ENCODE measurements around the gene JAZF1. TPM values are rescaled to one million over a fixed set of nuclear protein-coding genes. Genes with fewer than 3 reads are reported as not detected.

Gene JAZF1
- total RNA-seq, 1 experiment from 2014 or later = 9.1 TPM

DNA sequence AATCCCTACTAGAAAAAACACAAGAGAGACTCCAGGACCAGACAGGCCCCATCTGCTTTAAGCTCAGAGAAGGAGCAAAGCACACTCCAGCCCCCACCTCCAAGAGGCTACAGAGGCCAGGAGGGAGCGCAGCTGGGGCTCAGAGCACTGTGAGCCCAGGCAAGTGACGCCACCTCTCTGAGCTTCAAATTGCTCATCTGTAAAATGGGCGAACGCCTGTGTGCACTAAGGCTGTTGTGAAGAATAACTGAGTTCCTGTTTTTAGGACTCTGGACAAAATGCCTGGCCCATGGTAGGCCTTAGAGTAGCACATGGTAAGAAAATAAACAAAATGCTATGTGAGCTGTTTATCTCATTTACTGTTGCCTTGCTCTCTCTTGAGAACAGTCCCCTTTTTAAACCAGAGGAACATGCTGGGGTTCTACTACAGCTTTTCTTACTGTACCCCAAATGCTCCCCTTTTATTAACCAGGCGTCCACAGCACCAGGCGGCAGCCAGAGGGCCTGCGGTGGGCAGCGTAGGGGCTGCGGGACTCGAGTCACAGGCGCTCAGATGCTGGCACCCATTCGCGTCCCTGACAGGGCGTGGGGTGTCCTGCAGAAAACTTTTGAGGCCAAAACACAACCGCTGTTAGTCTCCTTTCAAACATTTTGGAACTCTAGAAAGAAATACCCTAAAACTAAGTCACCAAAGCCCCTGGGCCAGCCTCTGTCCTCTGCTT, 336.9 kb downstream of the JAZF1 start:
- Histone ChIP-seq H4K91ac (ENCODE audit: insufficient read length, low read depth, low read length) (no peak overlapping the region), H3K9ac (ENCODE audit: extremely low read depth, insufficient read length, low read length) (no peak overlapping the region), H3K27me3 (ENCODE audit: insufficient read depth, low read length) (no peaks in the 10 kb centered on the region), H3K27ac (ENCODE audit: insufficient read length, low read depth, low read length) (no peak overlapping the region), H3K23me2 (ENCODE audit: insufficient read length, low read depth, low read length, poor library complexity, severe bottlenecking) (no peaks in the 10 kb centered on the region), H2BK120ac (ENCODE audit: low read depth, low read length, poor library complexity, severe bottlenecking) (no peak overlapping the region), H4K8ac (replicated peaks; ENCODE audit: insufficient read length, low read depth, low read length) (no peak overlapping the region), H2BK20ac (ENCODE audit: low read depth, low read length, poor library complexity, severe bottlenecking) (no peak overlapping the region), H2BK5ac (ENCODE audit: insufficient read length, low read length) (no peak overlapping the region), H3K79me2 (ENCODE audit: insufficient read depth, low read length) (no peaks in the 10 kb centered on the region), H3K4me2 (ENCODE audit: insufficient read depth, insufficient read length, low read length) (no peak overlapping the region), H3K4me1 (ENCODE audit: insufficient read depth, low read length) (no peaks in the 10 kb centered on the region; the same call in 1 of the 2 replicates), H3K79me1 (ENCODE audit: insufficient read depth, low read depth, low read length, poor library complexity, severe bottlenecking) (no peaks in the 10 kb centered on the region), H2AFZ (ENCODE audit: low read length) (no peak overlapping the region), H2AK5ac (ENCODE audit: insufficient read length, low read length) (no peak overlapping the region), H3K14ac (ENCODE audit: insufficient read depth, low read length) (no peak overlapping the region; the same call in 1 of the 2 replicates), H4K5ac (ENCODE audit: insufficient read length, low read depth, low read length) (no peak overlapping the region), H2BK15ac (ENCODE audit: low read depth, low read length) (no peak overlapping the region), H3K23ac (ENCODE audit: insufficient read length, low read depth, low read length) (no peak overlapping the region), H3K56ac (ENCODE audit: insufficient read length, low read depth, low read length) (no peak overlapping the region), H3K18ac (ENCODE audit: insufficient read length, low read depth, low read length) (no peak overlapping the region), H2BK12ac (ENCODE audit: insufficient read length, low read depth, low read length) (no peak overlapping the region), H4K20me1 (ENCODE audit: control insufficient read depth, insufficient read depth, insufficient read length) (no peaks in the 10 kb centered on the region), H3K4ac (ENCODE audit: low read depth, low read length) (no peak overlapping the region), H3K9me3 (ENCODE audit: control insufficient read depth, low read depth, low read length) (no peaks in the 10 kb centered on the region), H3T11ph (ENCODE audit: low read length) (no peak overlapping the region)
- TF ChIP-seq, protein P1, sequence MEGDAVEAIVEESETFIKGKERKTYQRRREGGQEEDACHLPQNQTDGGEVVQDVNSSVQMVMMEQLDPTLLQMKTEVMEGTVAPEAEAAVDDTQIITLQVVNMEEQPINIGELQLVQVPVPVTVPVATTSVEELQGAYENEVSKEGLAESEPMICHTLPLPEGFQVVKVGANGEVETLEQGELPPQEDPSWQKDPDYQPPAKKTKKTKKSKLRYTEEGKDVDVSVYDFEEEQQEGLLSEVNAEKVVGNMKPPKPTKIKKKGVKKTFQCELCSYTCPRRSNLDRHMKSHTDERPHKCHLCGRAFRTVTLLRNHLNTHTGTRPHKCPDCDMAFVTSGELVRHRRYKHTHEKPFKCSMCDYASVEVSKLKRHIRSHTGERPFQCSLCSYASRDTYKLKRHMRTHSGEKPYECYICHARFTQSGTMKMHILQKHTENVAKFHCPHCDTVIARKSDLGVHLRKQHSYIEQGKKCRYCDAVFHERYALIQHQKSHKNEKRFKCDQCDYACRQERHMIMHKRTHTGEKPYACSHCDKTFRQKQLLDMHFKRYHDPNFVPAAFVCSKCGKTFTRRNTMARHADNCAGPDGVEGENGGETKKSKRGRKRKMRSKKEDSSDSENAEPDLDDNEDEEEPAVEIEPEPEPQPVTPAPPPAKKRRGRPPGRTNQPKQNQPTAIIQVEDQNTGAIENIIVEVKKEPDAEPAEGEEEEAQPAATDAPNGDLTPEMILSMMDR (conservative IDR thresholded peaks at IDR 0.05) = no peak
- no peak for DNase-seq
- Mint-ChIP-seq H3K4me1 (peaks cover 20 to 21% of the 10 kb centered on the region in 2 experiments), H3K27ac (no peak overlapping the region), H3K9me3 (no peaks in the 10 kb centered on the region), H3K36me3 (ENCODE audit: insufficient read depth in 1 of 3, low read depth in 3 of 3) (no peaks in the 10 kb centered on the region), H3K4me3 (no peak overlapping the region), H3K27me3 (ENCODE audit: low read depth) (no peaks in the 10 kb centered on the region)
- no CpG with 5 or more reads among the region's 15 CpGs for WGBS (ENCODE audit: extremely low coverage, insufficient read length, low lambda C conversion rate)
